Heart right ventricle (tissue), 16 donors: Measurements from ENCODE around the gene SLC27A4. TPM values are rescaled to one million over a fixed set of nuclear protein-coding genes. Genes with fewer than 3 reads are reported as not detected.

ENCODE experiments used
- ATAC-seq, 8 donors: fragments of 200-7000 bp; cut with Tn5 transposase; one replicate each; pipeline ENCODE4 v1.9.1; 2020; ENCODE audit warnings: mild to moderate bottlenecking in 8 of 8, moderate library complexity in 8 of 8, moderate number of reproducible peaks in 1 of 8
- DNase-seq, 2 donors: peaks; one replicate each; pipeline ENCODE4 v3.0.0-alpha.2; 2020
- H3K27ac ChIP-seq, 10 donors: fragments of 200-600 bp; sonication (generic) in 2 of 10; one replicate each; pipeline versions ENCODE4 v1.5.0 to v1.8.0; 2020 to 2022; ENCODE audit warnings: mild to moderate bottlenecking in 3 of 10
- H3K27me3 ChIP-seq, 7 donors: fragments of 200-600 bp; one replicate each; pipeline ENCODE4 v1.8.0; 2021 to 2022; ENCODE audit warnings: mild to moderate bottlenecking in 2 of 7
- H3K36me3 ChIP-seq, 9 donors: fragments of 200-600 bp; sonication (generic) in 1 of 9; one replicate each; pipeline versions ENCODE4 v1.5.0 to v1.8.0; 2020 to 2022; ENCODE audit warnings: mild to moderate bottlenecking in 2 of 9
- H3K4me1 ChIP-seq, 9 donors: fragments of 200-600 bp; sonication (generic) in 1 of 9; one replicate each; pipeline versions ENCODE4 v1.5.0 to v1.8.0; 2020 to 2022; ENCODE audit warnings: mild to moderate bottlenecking in 4 of 9
- H3K4me3 ChIP-seq, 10 donors: fragments of 200-600 bp; sonication (generic) in 2 of 10; one replicate each; pipeline versions ENCODE4 v1.5.0 to v1.8.0; 2020 to 2022; ENCODE audit warnings: mild to moderate bottlenecking in 7 of 10, moderate library complexity in 2 of 10
- H3K9me3 ChIP-seq, 11 donors: fragments of 200-600 bp in 10 of 11; sonication (generic) in 2 of 11; one replicate each; pipeline versions ENCODE4 v1.5.0 to v1.8.0; 2013 to 2022; ENCODE audit warnings: mild to moderate bottlenecking in 2 of 11, control low read depth in 1 of 11, moderate library complexity in 1 of 11
- CTCF ChIP-seq, 9 donors: fragments of 200-600 bp; sonication (generic) in 2 of 9; IDR thresholded peaks; one replicate each; pipeline versions ENCODE4 v1.5.0 to v1.8.0; 2021 to 2022; ENCODE audit warnings: antibody characterized with exemption in 9 of 9, mild to moderate bottlenecking in 5 of 9, moderate library complexity in 1 of 9
- WGBS, 2 donors: extraction: QIAGEN DNeasy Blood & Tissue Kit; methylation state at CpG; one replicate each; pipeline ENCODE4 v1.1.7; 2013; ENCODE audit warnings: inconsistent platforms in 1 of 2; 5-methylcytosine and 5-hydroxymethylcytosine counted together
- intact Hi-C, 10 donors: fragments of 100-400 bp; cut with DNase I; formaldehyde crosslinking; loops; one replicate each; pipeline versions ENCODE4 v1.11.1 to v1.14.2; 2022
- polyA plus RNA-seq, 2 donors: library from polyadenylated mRNA; stranded (reverse); fragments of 200-250 nt; gene quantifications; one replicate each; pipeline ENCODE4 v1.2.3, GENCODE V29; 2013
- total RNA-seq, 10 donors: library from RNA; stranded (reverse); fragmentation: NEBNext Ultra II Directional in 3 of 10; extraction: Animal tissue kit (Norgen Biotek cat#: 25700) in 3 of 10; gene quantifications; one replicate each; pipeline versions ENCODE4 v1.2.1 to v1.2.4, GENCODE V29; 2021 to 2023
- donor health status: Arrhythmogenic right ventricular cardiomyopathy.
- donor health status: ischemic (EF 13 %, LVEDD 7.1; RV severe dilation, severe dysfunction).
- donor health status: healthy with polysubstance abuse.
- donor health status: DM: no; HTN: yes; CAD: no.
- donor health status: DM: no; HTN: no; CAD: no.
- donor health status: ischemic (EF 25% LVEDD 6.9; RV normal size, moderate dysfunction).
- donor health status: ischemic (EF 25% LVEDD 5.7; RV mildly dilated, moderate dysfunction).
- donor health status: healthy.
- donor health status: DM: yes; HTN: yes; CAD: no.
- donor health status: Ischemic cardiomyopathy.
- donor health status: ischemic (EF 35%, LVEDD 5.7; RV mildly dilated, moderate dysfunction).
- donor health status: nonischemic (EF 11% LVEDD 7.7; RV severe dilation, severe dysfunction).
- donor health status: DM: yes; HTN: yes; CAD: no.
- donor health status: PGD.
- donor health status: ischemic (EF 29% LVEDD 5.4; RV normal size, mild dysfunction).
- donor health status: nonischemic (EF 23%, LVEDD 6.1; RV moderate dilation, normal function).

The SLC27A4 gene
- total and polyA plus RNA-seq, 12 donors = 10.0 to 37.2 (median 17.7) TPM

GRCh38 chr9:128388150-128388549 lies 47.8 kb downstream of the SLC27A4 start:
- H3K36me3 ChIP-seq = peaks cover 0 to 97% (median 26%) of the 10 kb centered on the region in 9 donors
- H3K4me3 ChIP-seq = no peak overlapping the region
- no peak for TF ChIP-seq CTCF (IDR thresholded peaks at IDR 0.05)
- no peak for DNase-seq
- H3K4me1 ChIP-seq = peaks cover 0 to 6% (median 0%) of the 10 kb centered on the region in 9 donors
- intact Hi-C loops = no loop called here
- WGBS, 2 donors = 93 to 94% methylated on average over 10 of the region's 10 CpGs
- H3K9me3 ChIP-seq = no peaks in the 10 kb centered on the region
- peaks cover 0 to 11% (median 0%) of the 10 kb centered on the region in 7 donors for H3K27me3 ChIP-seq
- no peak overlapping the region for H3K27ac ChIP-seq
- no peak for ATAC-seq

- H3K4me3 ChIP-seq = no peak overlapping the region
- WGBS, 2 donors = 67 to 83% methylated on average over 13 of the region's 13 CpGs
- no peak for ATAC-seq
- no peaks in the 10 kb centered on the region for H3K9me3 ChIP-seq
- H3K36me3 ChIP-seq = peaks cover 0 to 83% (median 25%) of the 10 kb centered on the region in 9 donors
- H3K4me1 ChIP-seq = peaks cover 0 to 6% (median 0%) of the 10 kb centered on the region in 9 donors
- no peak for DNase-seq
- no peak overlapping the region for H3K27ac ChIP-seq
- TF ChIP-seq CTCF (IDR thresholded peaks at IDR 0.05) = no peak
- H3K27me3 ChIP-seq = peaks cover 0 to 15% (median under 1%) of the 10 kb centered on the region in 7 donors
- intact Hi-C loops = no loop called here
Measured at GRCh38 chr9:128389395-128390149, 49.2 kb downstream of the SLC27A4 start.

GRCh38 chr9:128390150-128390812 lies 50.0 kb downstream of the SLC27A4 start:
- Histone ChIP-seq H3K4me1 (peaks cover 0 to 6% (median 0%) of the 10 kb centered on the region in 9 donors), H3K27me3 (peaks cover 0 to 21% (median 6%) of the 10 kb centered on the region in 7 donors), H3K4me3 (no peak overlapping the region), H3K36me3 (peaks cover 0 to 75% (median 25%) of the 10 kb centered on the region in 9 donors), H3K27ac (no peak overlapping the region), H3K9me3 (no peaks in the 10 kb centered on the region)
- 89 to 91% methylated on average over 11 of the region's 11 CpGs for WGBS, 2 donors
- intact Hi-C loops = no loop called here
- no peak for TF ChIP-seq CTCF (IDR thresholded peaks at IDR 0.05)
- no peak for ATAC-seq
- no peak for DNase-seq

- Histone ChIP-seq H3K27me3 (peaks cover 0 to 26% (median 6%) of the 10 kb centered on the region in 7 donors), H3K4me3 (no peak overlapping the region), H3K27ac (no peak overlapping the region), H3K9me3 (no peaks in the 10 kb centered on the region), H3K4me1 (peaks cover 0 to 6% (median 0%) of the 10 kb centered on the region in 9 donors), H3K36me3 (peaks cover 0 to 68% (median 25%) of the 10 kb centered on the region in 9 donors)
- ATAC-seq (no peak), DNase-seq (no peak)
- TF ChIP-seq CTCF (IDR thresholded peaks at IDR 0.05) = no peak
- intact Hi-C loops = no loop called here
- WGBS, 2 donors = 91 to 95% methylated on average over 8 of the region's 8 CpGs
Measured at GRCh38 chr9:128390813-128391711, 50.7 kb downstream of the SLC27A4 start.
